Neural progenitor cell (in vitro differentiated cells): ENCODE data around the gene MEI1. TPM values are rescaled to one million over a fixed set of nuclear protein-coding genes. Genes with fewer than 3 reads are reported as not detected.

Experiments
- DNase-seq: peaks from one replicate; pipeline ENCODE4 v3.0.0-alpha.2; 2016; ENCODE audit warnings: low spot score
- H2AFZ ChIP-seq: fragments of 200-600 bp; sonication (generic); replicated peaks from 2 replicates; pipeline ENCODE4 v1.6.1; 2016; ENCODE audit warnings: antibody characterized with exemption
- H3F3A ChIP-seq: fragments of 200-600 bp; sonication (generic); 2 replicates; pipeline ENCODE4 v1.6.1; 2016; ENCODE audit warnings: antibody characterized with exemption, low read depth
- H3K27ac ChIP-seq: fragments of 200-600 bp; sonication (generic); 2 replicates; pipeline ENCODE4 v1.5.1; 2016; ENCODE audit warnings: mild to moderate bottlenecking
- H3K27me3 ChIP-seq: fragments of 200-600 bp; sonication (generic); 2 replicates; pipeline ENCODE4 v1.6.1; 2016; ENCODE audit warnings: mild to moderate bottlenecking, moderate library complexity
- H3K36me3 ChIP-seq: fragments of 200-600 bp; sonication (generic); 2 replicates; pipeline ENCODE4 v1.5.1; 2016
- H3K4me1 ChIP-seq: fragments of 200-600 bp; sonication (generic); 2 replicates; pipeline ENCODE4 v1.6.1; 2016; ENCODE audit warnings: mixed run types
- H3K4me2 ChIP-seq: fragments of 200-600 bp; sonication (generic); 2 replicates; pipeline ENCODE4 v1.6.1; 2016
- H3K4me3 ChIP-seq: fragments of 200-600 bp; sonication (generic); 2 replicates; pipeline ENCODE4 v1.5.1; 2016
- H3K79me2 ChIP-seq: fragments of 200-600 bp; sonication (generic); 2 replicates; pipeline ENCODE4 v1.6.1; 2016; ENCODE audit warnings: low read depth
- H3K9ac ChIP-seq: fragments of 200-600 bp; sonication (generic); 2 replicates; pipeline ENCODE4 v1.6.1; 2016
- H3K9me3 ChIP-seq: fragments of 200-600 bp; sonication (generic); 2 replicates; pipeline ENCODE4 v1.5.1; 2016; ENCODE audit warnings: low read depth
- H4K20me1 ChIP-seq: fragments of 200-600 bp; sonication (generic); 2 replicates; pipeline ENCODE4 v1.6.1; 2016; ENCODE audit warnings: low read depth
- H3K27ac Mint-ChIP-seq: 3 replicates; pipeline ENCODE4 v1.8.0; 2021; ENCODE audit warnings: mixed read lengths
- H3K27me3 Mint-ChIP-seq: 2 replicates; pipeline ENCODE4 v1.8.0; 2022; ENCODE audit warnings: low read depth, mild to moderate bottlenecking, inconsistent platforms, moderate library complexity, mixed read lengths; ENCODE audit not compliant: insufficient read depth
- H3K36me3 Mint-ChIP-seq: 3 replicates; pipeline ENCODE4 v1.8.0; 2021; ENCODE audit warnings: mixed read lengths
- H3K4me1 Mint-ChIP-seq: 3 replicates; pipeline ENCODE4 v1.8.0; 2021; ENCODE audit warnings: mixed read lengths
- H3K4me3 Mint-ChIP-seq: 3 replicates; pipeline ENCODE4 v1.8.0; 2021; ENCODE audit warnings: mild to moderate bottlenecking, moderate library complexity, mixed read lengths
- H3K9me3 Mint-ChIP-seq: 3 replicates; pipeline ENCODE4 v1.8.0; 2020; ENCODE audit warnings: mixed read lengths
- EZH2 ChIP-seq: fragments of 200-600 bp; sonication (generic); IDR thresholded peaks from 2 replicates; pipeline ENCODE4 v1.6.1; 2017; ENCODE audit warnings: antibody characterized with exemption, mild to moderate bottlenecking, moderate library complexity
- EZH2phosphoT487 ChIP-seq: fragments of 200-600 bp; sonication (generic); IDR thresholded peaks from 2 replicates; pipeline ENCODE4 v1.6.1; 2017; ENCODE audit warnings: antibody characterized with exemption
- total RNA-seq: library from RNA; depleted of rRNA; stranded (reverse); fragments of >200 nt; gene quantifications from 2 replicates; pipeline ENCODE4 v1.2.3, GENCODE V29; 2015; ENCODE audit warnings: low replicate concordance
- TF ChIP-seq, protein P1 (sequence below): fragments of 200-600 bp; sonication (generic); IDR thresholded peaks from 2 replicates; pipeline ENCODE4 v1.5.1; 2017; ENCODE audit warnings: antibody characterized with exemption, mild to moderate bottlenecking

The MEI1 gene
- total RNA-seq, 1 donor from 2014 or later = not detected

DNA sequence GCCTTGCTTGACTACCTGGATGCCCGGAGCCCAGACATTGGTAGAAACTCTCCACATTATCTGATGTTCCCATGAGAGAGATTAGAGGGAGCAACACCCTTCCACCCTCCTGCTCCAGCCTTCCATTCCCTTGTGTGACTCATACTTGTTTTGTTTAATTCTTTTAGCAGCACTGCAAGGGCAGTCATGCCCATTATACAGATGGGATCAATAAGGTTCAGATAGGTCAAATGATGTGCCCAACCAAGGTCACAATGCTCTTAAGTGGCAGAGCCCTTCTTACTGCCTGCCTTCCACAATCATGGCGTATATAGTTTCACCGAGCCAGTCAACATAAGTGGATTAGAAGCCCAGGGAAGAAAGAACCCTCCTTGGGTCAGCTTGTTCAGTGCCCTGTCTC lies 94.6 kb downstream of the MEI1 start:
- Mint-ChIP-seq H3K4me3 (no peak overlapping the region), H3K4me1 (no peaks in the 10 kb centered on the region), H3K27ac (no peak overlapping the region), H3K36me3 (no peaks in the 10 kb centered on the region), H3K27me3 (peaks cover under 1% of the 10 kb centered on the region), H3K9me3 (no peaks in the 10 kb centered on the region)
- no peak overlapping the region for H3K4me2 ChIP-seq
- H3K9me3 ChIP-seq = no peaks in the 10 kb centered on the region
- no peaks in the 10 kb centered on the region for H4K20me1 ChIP-seq
- no peaks in the 10 kb centered on the region for H3F3A ChIP-seq
- no peaks in the 10 kb centered on the region for H3K4me1 ChIP-seq
- no peak overlapping the region for H3K27ac ChIP-seq
- no peak overlapping the region for H2AFZ ChIP-seq
- H3K9ac ChIP-seq = no peak overlapping the region
- no peaks in the 10 kb centered on the region for H3K27me3 ChIP-seq
- DNase-seq = no peak
- H3K79me2 ChIP-seq = no peaks in the 10 kb centered on the region
- H3K4me3 ChIP-seq = no peak overlapping the region
- H3K36me3 ChIP-seq = no peaks in the 10 kb centered on the region
- TF ChIP-seq EZH2phosphoT487 (no peak), EZH2 (no peak)
- TF ChIP-seq, protein P1, sequence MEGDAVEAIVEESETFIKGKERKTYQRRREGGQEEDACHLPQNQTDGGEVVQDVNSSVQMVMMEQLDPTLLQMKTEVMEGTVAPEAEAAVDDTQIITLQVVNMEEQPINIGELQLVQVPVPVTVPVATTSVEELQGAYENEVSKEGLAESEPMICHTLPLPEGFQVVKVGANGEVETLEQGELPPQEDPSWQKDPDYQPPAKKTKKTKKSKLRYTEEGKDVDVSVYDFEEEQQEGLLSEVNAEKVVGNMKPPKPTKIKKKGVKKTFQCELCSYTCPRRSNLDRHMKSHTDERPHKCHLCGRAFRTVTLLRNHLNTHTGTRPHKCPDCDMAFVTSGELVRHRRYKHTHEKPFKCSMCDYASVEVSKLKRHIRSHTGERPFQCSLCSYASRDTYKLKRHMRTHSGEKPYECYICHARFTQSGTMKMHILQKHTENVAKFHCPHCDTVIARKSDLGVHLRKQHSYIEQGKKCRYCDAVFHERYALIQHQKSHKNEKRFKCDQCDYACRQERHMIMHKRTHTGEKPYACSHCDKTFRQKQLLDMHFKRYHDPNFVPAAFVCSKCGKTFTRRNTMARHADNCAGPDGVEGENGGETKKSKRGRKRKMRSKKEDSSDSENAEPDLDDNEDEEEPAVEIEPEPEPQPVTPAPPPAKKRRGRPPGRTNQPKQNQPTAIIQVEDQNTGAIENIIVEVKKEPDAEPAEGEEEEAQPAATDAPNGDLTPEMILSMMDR = no peak

DNA sequence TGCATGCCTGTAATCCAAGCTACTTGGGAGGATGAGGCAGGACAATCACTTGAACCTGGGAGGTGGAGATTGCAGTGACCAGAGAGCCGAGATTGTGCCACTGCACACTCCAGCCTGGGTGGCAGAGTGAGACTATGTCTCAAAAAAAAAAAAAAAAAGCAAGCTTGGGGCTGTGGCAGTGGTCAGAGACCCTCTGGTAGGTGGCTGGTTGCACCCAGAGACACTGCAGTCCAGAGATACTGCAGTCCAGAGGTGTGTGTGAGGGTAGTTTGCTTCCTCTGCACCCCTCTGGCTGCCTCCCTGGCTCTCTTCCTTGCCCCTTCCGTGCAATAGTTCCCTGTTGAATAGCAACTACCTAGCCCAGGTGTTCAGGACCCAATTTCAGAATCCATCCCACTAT lies 99.4 kb downstream of the MEI1 start:
- no peak overlapping the region for H3K4me2 ChIP-seq
- H3K4me1 ChIP-seq = peaks cover 22% of the 10 kb centered on the region
- H3K36me3 ChIP-seq = no peaks in the 10 kb centered on the region
- H3K27me3 ChIP-seq = no peaks in the 10 kb centered on the region
- H3K4me3 Mint-ChIP-seq = peak overlapping the region; percentile 76
- no peak for DNase-seq
- H4K20me1 ChIP-seq = peaks cover 4% of the 10 kb centered on the region
- H2AFZ ChIP-seq = no peak overlapping the region
- H3K27ac ChIP-seq = no peak overlapping the region
- no peak overlapping the region for H3K4me3 ChIP-seq
- H3K27ac Mint-ChIP-seq = no peak overlapping the region
- peaks cover 4% of the 10 kb centered on the region for H3K36me3 Mint-ChIP-seq
- H3K27me3 Mint-ChIP-seq = peaks cover 3% of the 10 kb centered on the region
- H3K79me2 ChIP-seq = peaks cover 28% of the 10 kb centered on the region
- no peaks in the 10 kb centered on the region for H3K9me3 ChIP-seq
- H3K9ac ChIP-seq = no peak overlapping the region
- peaks cover 14% of the 10 kb centered on the region for H3F3A ChIP-seq
- H3K9me3 Mint-ChIP-seq = no peaks in the 10 kb centered on the region
- no peak for TF ChIP-seq EZH2phosphoT487
- TF ChIP-seq, protein P1 = no peak
- TF ChIP-seq EZH2 = no peak
- H3K4me1 Mint-ChIP-seq = peaks cover 25% of the 10 kb centered on the region

DNA sequence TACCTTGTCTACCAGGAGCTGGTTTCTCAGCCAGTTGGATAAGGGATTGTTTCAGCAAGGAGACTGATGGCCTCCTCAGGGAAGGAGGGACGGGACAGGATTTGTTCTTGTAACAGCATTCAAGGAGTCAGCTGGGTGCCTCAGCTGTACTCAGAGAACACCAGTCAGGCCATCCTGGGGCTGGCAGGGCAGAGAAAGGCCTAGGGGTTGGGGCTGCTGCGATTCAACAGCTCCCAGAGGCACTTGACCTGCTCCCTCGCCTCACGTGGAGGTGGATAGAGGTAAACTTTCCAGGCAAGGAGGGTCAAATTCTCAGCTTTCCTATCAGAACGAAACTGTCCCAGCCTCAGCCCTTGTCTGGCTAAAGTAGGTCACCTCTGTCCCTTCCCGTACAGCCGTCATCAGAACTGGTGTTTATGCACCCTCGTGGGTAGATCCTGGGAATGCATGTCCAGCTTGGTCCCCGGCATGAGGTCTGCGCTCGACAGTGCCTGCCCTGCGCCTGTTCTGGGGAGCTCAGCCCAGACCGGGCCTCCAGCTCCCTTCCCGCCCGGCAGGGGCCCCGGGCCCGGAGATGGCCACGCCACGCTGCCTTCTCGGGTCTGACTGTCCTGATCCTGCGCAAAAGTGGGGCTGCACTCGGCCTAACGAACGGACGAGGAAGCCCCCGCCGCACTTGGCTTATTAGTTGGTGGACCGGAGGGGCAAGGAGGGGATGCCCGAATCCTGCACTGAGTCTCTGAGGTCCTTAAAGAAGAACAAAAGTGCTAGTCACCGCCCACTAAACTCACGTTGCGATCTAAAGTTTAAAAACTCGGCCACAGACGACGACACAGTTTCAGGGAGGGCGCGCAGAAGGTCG lies 100.4 kb downstream of the MEI1 start:
- H2AFZ ChIP-seq = peak overlapping the region; percentile 74
- no peaks in the 10 kb centered on the region for H3K9me3 ChIP-seq
- Mint-ChIP-seq H3K9me3 (no peaks in the 10 kb centered on the region), H3K4me1 (peaks cover 33% of the 10 kb centered on the region), H3K27me3 (peaks cover 3% of the 10 kb centered on the region), H3K36me3 (peaks cover 6% of the 10 kb centered on the region), H3K4me3 (peak overlapping the region; percentile 96), H3K27ac (peak overlapping the region; percentile 91)
- peaks cover 8% of the 10 kb centered on the region for H4K20me1 ChIP-seq
- peak overlapping the region; percentile 75 for H3K4me3 ChIP-seq
- H3F3A ChIP-seq = peaks cover 14% of the 10 kb centered on the region
- TF ChIP-seq EZH2 = no peak
- no peak for TF ChIP-seq EZH2phosphoT487
- TF ChIP-seq, protein P1 = no peak
- H3K4me2 ChIP-seq = peak overlapping the region; percentile 97
- H3K79me2 ChIP-seq = peaks cover 38% of the 10 kb centered on the region
- peak; percentile 39 for DNase-seq
- no peaks in the 10 kb centered on the region for H3K36me3 ChIP-seq
- H3K27ac ChIP-seq = no peak overlapping the region
- no peak overlapping the region for H3K9ac ChIP-seq
- H3K4me1 ChIP-seq = peaks cover 22% of the 10 kb centered on the region
- H3K27me3 ChIP-seq = no peaks in the 10 kb centered on the region
